PC-9 (cell line): ENCODE measurements around the gene PSME1.

ENCODE experiments used
- CTCF ChIP-seq: fragments of 200-600 bp; sonication (generic); conservative IDR thresholded peaks from 2 replicates; pipeline ENCODE4 v1.6.1; 2017; ENCODE audit warnings: mixed run types, antibody characterized with exemption, mild to moderate bottlenecking, moderate library complexity
- EZH2 ChIP-seq: fragments of 200-600 bp; sonication (generic); IDR thresholded peaks from 2 replicates; pipeline ENCODE4 v1.8.0; 2017; ENCODE audit warnings: antibody characterized with exemption, low read depth

GRCh38 chr14:24094841-24095270 is 41.1 kb upstream of the PSME1 start:
- no peak for TF ChIP-seq CTCF
- TF ChIP-seq EZH2 = no peak
